Dendritic cell treated with granulocyte-macrophage colony-stimulating factor and Interleukin-4, amounts not matched to agents 40 ng/mL and 50 ng/mL, for 4 days (primary cell): Measurements from ENCODE around the gene DOCK11.
"Not testable (repeated sequence)": the region's sequence is repeated elsewhere in the genome, so short reads cannot be mapped to it uniquely, and the experiment has no call there.

ENCODE experiments used
- H3K27ac Mint-ChIP-seq: one replicate; pipeline ENCODE4 v1.8.0; 2022; ENCODE audit warnings: mild to moderate bottlenecking, mixed read lengths
- H3K27me3 Mint-ChIP-seq: one replicate; pipeline ENCODE4 v1.8.0; 2022; ENCODE audit warnings: mild to moderate bottlenecking, mixed read lengths
- H3K36me3 Mint-ChIP-seq: one replicate; pipeline ENCODE4 v1.8.0; 2022; ENCODE audit warnings: low read depth, mixed read lengths
- H3K4me1 Mint-ChIP-seq: one replicate; pipeline ENCODE4 v1.8.0; 2022; ENCODE audit warnings: low read depth, mixed read lengths
- H3K4me3 Mint-ChIP-seq: one replicate; pipeline ENCODE4 v1.8.0; 2022; ENCODE audit warnings: mild to moderate bottlenecking, moderate library complexity, mixed read lengths
- H3K9me3 Mint-ChIP-seq: one replicate; pipeline ENCODE4 v1.8.0; 2022; ENCODE audit warnings: mixed read lengths
- intact Hi-C: fragments of 100-400 bp; cut with micrococcal nuclease; formaldehyde crosslinking; loops from one replicate; pipeline ENCODE4 v1.15.0; 2022

DOCK11 gene

GRCh38 chrX:118726887-118727685 is 231.5 kb downstream of the DOCK11 start, which contains the start of gene IL13RA1:
Gene IL13RA1 (plus strand): TSS chrX:118727606. CDS start chrX:118727639, 33 bp downstream.
- peaks cover 3% of the 10 kb centered on the region for H3K9me3 Mint-ChIP-seq
- peaks cover 11% of the 10 kb centered on the region for H3K36me3 Mint-ChIP-seq
- H3K4me1 Mint-ChIP-seq = peaks cover 73% of the 10 kb centered on the region
- intact Hi-C loops = no loop called here
- H3K27me3 Mint-ChIP-seq = no peaks in the 10 kb centered on the region
- peak within 1 kb of the TSS; percentile 90 for H3K27ac Mint-ChIP-seq
- peak within 1 kb of the TSS; percentile 80 for H3K4me3 Mint-ChIP-seq

- H3K4me1 Mint-ChIP-seq = peaks cover 73% of the 10 kb centered on the region
- H3K27ac Mint-ChIP-seq = peak overlapping the region; percentile 90
- H3K27me3 Mint-ChIP-seq = no peaks in the 10 kb centered on the region
- intact Hi-C loops = no loop called here
- peaks cover 11% of the 10 kb centered on the region for H3K36me3 Mint-ChIP-seq
- no peaks in the 10 kb centered on the region for H3K9me3 Mint-ChIP-seq
- peak overlapping the region; percentile 80 for H3K4me3 Mint-ChIP-seq
Measured at GRCh38 chrX:118727686-118728339, 232.2 kb downstream of the DOCK11 start.

- Mint-ChIP-seq H3K4me3 (peak overlapping the region; percentile 80), H3K4me1 (peaks cover 60% of the 10 kb centered on the region), H3K27ac (peak overlapping the region; percentile 90), H3K36me3 (peaks cover 11% of the 10 kb centered on the region), H3K27me3 (no peaks in the 10 kb centered on the region), H3K9me3 (no peaks in the 10 kb centered on the region)
- intact Hi-C loops = no loop called here
Measured at GRCh38 chrX:118729042-118729652, 233.5 kb downstream of the DOCK11 start.

- peak overlapping the region; percentile 68 for H3K4me3 Mint-ChIP-seq
- H3K27me3 Mint-ChIP-seq = no peaks in the 10 kb centered on the region
- intact Hi-C loops = no loop called here
- H3K36me3 Mint-ChIP-seq = peaks cover 11% of the 10 kb centered on the region
- H3K4me1 Mint-ChIP-seq = peaks cover 61% of the 10 kb centered on the region
- H3K27ac Mint-ChIP-seq = peak overlapping the region; percentile 90
- H3K9me3 Mint-ChIP-seq = no peaks in the 10 kb centered on the region
Measured at GRCh38 chrX:118730500-118731247, 235.1 kb downstream of the DOCK11 start.

- H3K4me3 Mint-ChIP-seq, H3K27me3 Mint-ChIP-seq, H3K9me3 Mint-ChIP-seq, H3K27ac Mint-ChIP-seq, intact Hi-C loops: not testable (repeated sequence)
- H3K36me3 Mint-ChIP-seq = peaks cover 28% of the 10 kb centered on the region
- peaks cover 66% of the 10 kb centered on the region for H3K4me1 Mint-ChIP-seq
Measured at GRCh38 chrX:118732551-118732950, 236.9 kb downstream of the DOCK11 start.

GRCh38 chrX:118734909-118735308 is 239.3 kb downstream of the DOCK11 start:
- H3K36me3 Mint-ChIP-seq = peaks cover 19% of the 10 kb centered on the region
- H3K27ac Mint-ChIP-seq = peak overlapping the region; percentile 75
- intact Hi-C loops = loop anchor here (5.0 kb wide), 1 partner anchor 38 kb away; no protein-coding TSS in a partner anchor
- H3K4me1 Mint-ChIP-seq = peaks cover 55% of the 10 kb centered on the region
- no peaks in the 10 kb centered on the region for H3K9me3 Mint-ChIP-seq
- H3K27me3 Mint-ChIP-seq = no peaks in the 10 kb centered on the region
- no peak overlapping the region for H3K4me3 Mint-ChIP-seq
